Panc1 (cell line): ENCODE measurements around the gene CLCNKA. TPM values are rescaled to one million over a fixed set of nuclear protein-coding genes. Genes with fewer than 3 reads are reported as not detected.
A peak's percentile ranks its signal among the peaks of the same experiment; 100 is the strongest.

Experiments
- ATAC-seq: fragments of 200-7000 bp; cut with Tn5 transposase; 2 replicates; pipeline ENCODE4 v1.9.1; 2020; ENCODE audit warnings: mild to moderate bottlenecking, moderate library complexity
- BruUV-seq: library from RNA; stranded (reverse); fragments of 400-500 nt; replicated peaks from 2 replicates; lab custom pipeline; 2021; lab: Mats Ljungman, UMichigan
- CTCF ChIA-PET: fragments of 300-600 bp; sonication (Branson Sonifier 250); formaldehyde crosslinking; loops from one replicate; lab custom pipeline; 2022; ENCODE audit warnings: antibody characterized with exemption; lab: Charles Lee
- POLR2A ChIA-PET: fragments of 300-600 bp; sonication (Branson Sonifier 250); formaldehyde crosslinking; loops from one replicate; lab custom pipeline; 2022; ENCODE audit warnings: antibody characterized with exemption; lab: Charles Lee
- DNase-seq: peaks from one replicate; pipeline ENCODE4 v3.0.0-alpha.2; 2010; ENCODE audit warnings: low read depth, low spot score
- H3K27ac ChIP-seq: 2 replicates; pipeline ENCODE4 v1.5.1; 2011; ENCODE audit warnings: mild to moderate bottlenecking, low read length, inconsistent platforms
- H3K27me3 ChIP-seq: fragments of 200-500 bp; sonication (Bioruptor generic); 2 replicates; pipeline ENCODE4 v1.6.0; 2014; ENCODE audit warnings: low read length, inconsistent platforms; ENCODE audit not compliant: control insufficient read depth, insufficient read depth
- H3K36me3 ChIP-seq: fragments of 200-500 bp; sonication (Bioruptor generic); 2 replicates; pipeline ENCODE4 v1.5.1; 2014; ENCODE audit warnings: inconsistent platforms, mild to moderate bottlenecking, low read length, moderate library complexity; ENCODE audit not compliant: control insufficient read depth, insufficient read depth
- H3K4me1 ChIP-seq: 2 replicates; pipeline ENCODE4 v1.5.1; 2011; ENCODE audit warnings: inconsistent platforms, mild to moderate bottlenecking, low read length, moderate library complexity; ENCODE audit not compliant: control insufficient read depth, insufficient read depth
- H3K4me3 ChIP-seq, 2 experiments: 2 replicates each; pipeline ENCODE4 v1.5.1; 2011 to 2012; ENCODE audit warnings: low read depth in 2 of 2, low read length in 2 of 2, mild to moderate bottlenecking in 2 of 2, inconsistent platforms in 1 of 2, moderate library complexity in 1 of 2
- H3K9me3 ChIP-seq: fragments of 200-500 bp; sonication (Bioruptor generic); 2 replicates; pipeline ENCODE4 v1.5.1; 2014; ENCODE audit warnings: low read depth, mild to moderate bottlenecking, inconsistent platforms, low read length, moderate library complexity; ENCODE audit not compliant: control insufficient read depth, insufficient read depth
- CTCF ChIP-seq: fragments of 450-650 bp; IDR thresholded peaks from 2 replicates; pipeline ENCODE4 v1.5.1; 2017; ENCODE audit warnings: mild to moderate bottlenecking
- POLR2AphosphoS5 ChIP-seq: IDR thresholded peaks from 2 replicates; pipeline ENCODE4 v1.6.1; 2012; ENCODE audit warnings: mild to moderate bottlenecking, low read depth, low read length, moderate library complexity
- REST ChIP-seq, 2 experiments: IDR thresholded peaks; 2 replicates each; pipeline ENCODE4 v1.6.1; 2011 to 2012; ENCODE audit warnings: low read depth in 2 of 2, control low read depth in 1 of 2, low read length in 1 of 2, mild to moderate bottlenecking in 1 of 2, moderate library complexity in 1 of 2; ENCODE audit not compliant: insufficient read depth in 1 of 2
- SIN3A ChIP-seq: IDR thresholded peaks from 2 replicates; pipeline ENCODE4 v1.6.1; 2012; ENCODE audit warnings: low read depth, mild to moderate bottlenecking, low read length, moderate library complexity, borderline replicate concordance; ENCODE audit not compliant: insufficient read depth
- TCF7L2 ChIP-seq: IDR thresholded peaks from 2 replicates; pipeline ENCODE4 v1.6.1; 2011; ENCODE audit warnings: mild to moderate bottlenecking, low read depth, low read length, inconsistent platforms
- in situ Hi-C: cut with HindIII; loops from 2 replicates; pipeline ENCODE4 v1.10.0; 2016; ENCODE audit warnings: low sequenced_read_pairs, low pct_unique_long_range_greater_than_20kb
- intact Hi-C: fragments of 100-400 bp; cut with micrococcal nuclease; formaldehyde crosslinking; loops from one replicate; pipeline ENCODE4 v1.10.0; 2022; ENCODE audit not compliant: unreplicated experiment
- total RNA-seq: library from RNA; stranded (reverse); gene quantifications from one replicate; pipeline ENCODE4 v1.2.1, GENCODE V29; 2021; ENCODE audit not compliant: unreplicated experiment

CLCNKA gene
- total RNA-seq, 1 experiment from 2014 or later: 0.57 TPM

- TF ChIP-seq REST (IDR thresholded peaks at IDR 0.05; ENCODE audit: insufficient read depth in 1 of 2, low read depth in 2 of 2, low read length in 1 of 2) (no peak), TCF7L2 (no peak), POLR2AphosphoS5 (no peak), CTCF (no peak), SIN3A (no peak)
- no peaks in the 10 kb centered on the region for H3K9me3 ChIP-seq
- H3K4me3 ChIP-seq: no peak overlapping the region
- no peaks in the 10 kb centered on the region for H3K4me1 ChIP-seq
- ATAC-seq (peak; percentile 26; the same call in 1 of the 2 replicates), DNase-seq (no peak)
- BruUV-seq: no TSS peak
- intact Hi-C loops (no loop called here), in situ Hi-C loops (no loop called here)
- H3K36me3 ChIP-seq: no peaks in the 10 kb centered on the region
- no peaks in the 10 kb centered on the region for H3K27me3 ChIP-seq
- CTCF ChIA-PET: interaction anchor here (0.6 to 0.7 kb wide), 2 partner anchors 10 to 38 kb away, joined by 3 to 4 read pairs; no protein-coding TSS in a partner anchor
- POLR2A ChIA-PET: no interaction called here
- no peak overlapping the region for H3K27ac ChIP-seq
Measured at GRCh38 chr1:16006552-16007485, 15.0 kb upstream of the CLCNKA start.

- Histone ChIP-seq H3K27ac (no peak overlapping the region), H3K4me3 (no peak overlapping the region), H3K9me3 (no peaks in the 10 kb centered on the region), H3K27me3 (no peaks in the 10 kb centered on the region), H3K36me3 (no peaks in the 10 kb centered on the region), H3K4me1 (no peaks in the 10 kb centered on the region; the same call in 1 of the 2 replicates)
- ATAC-seq (no peak), DNase-seq (no peak)
- ChIA-PET POLR2A (no interaction called here), CTCF (interaction anchor here (0.6 to 0.7 kb wide), 2 partner anchors 37 to 147 kb away, joined by 3 to 4 read pairs; no protein-coding TSS in a partner anchor)
- in situ Hi-C loops: no loop called here
- TF ChIP-seq POLR2AphosphoS5 (no peak), TCF7L2 (no peak), SIN3A (no peak), REST (IDR thresholded peaks at IDR 0.05; ENCODE audit: insufficient read depth in 1 of 2, low read depth in 2 of 2, low read length in 1 of 2) (no peak), CTCF (no peak)
- BruUV-seq: no TSS peak
- intact Hi-C loops: loop anchor here (2.0 kb wide), 1 partner anchor 49 kb away; no protein-coding TSS in a partner anchor
Measured at GRCh38 chr1:16007671-16008341, 14.0 kb upstream of the CLCNKA start.
